Measurements from ENCODE around the gene OLA1. TPM values are rescaled to one million over a fixed set of nuclear protein-coding genes. Genes with fewer than 3 reads are reported as not detected.

Gene OLA1
- total RNA-seq, 1 donor from 2014 or later = 323 TPM

GRCh38 chr2:174023591-174024523, 224.5 kb downstream of the OLA1 start:
- H2AFZ ChIP-seq (replicated peaks) = no peak overlapping the region
- H4K20me1 ChIP-seq (ENCODE audit: low read depth) = peaks cover 6% of the 10 kb centered on the region
- no peaks in the 10 kb centered on the region for H3K36me3 ChIP-seq
- peaks cover 57% of the 10 kb centered on the region for H3K4me1 Mint-ChIP-seq
- H3K79me2 ChIP-seq (ENCODE audit: low read depth) = no peaks in the 10 kb centered on the region
- DNase-seq (ENCODE audit: low spot score) = peak; percentile 71
- TF ChIP-seq CTCF (IDR thresholded peaks at IDR 0.05) = no peak
- TF ChIP-seq EZH2 (IDR thresholded peaks at IDR 0.05) = no peak
- no peak for TF ChIP-seq EZH2phosphoT487 (IDR thresholded peaks at IDR 0.05)
- no peak overlapping the region for H3K9ac ChIP-seq
- H3K36me3 Mint-ChIP-seq = no peaks in the 10 kb centered on the region
- H3K27me3 ChIP-seq = no peaks in the 10 kb centered on the region
- peaks cover 8% of the 10 kb centered on the region for H3K27me3 Mint-ChIP-seq (ENCODE audit: insufficient read depth, low read depth)
- no peaks in the 10 kb centered on the region for H3K9me3 Mint-ChIP-seq
- peaks cover 50% of the 10 kb centered on the region for H3K4me1 ChIP-seq
- peaks cover 33% of the 10 kb centered on the region for H3F3A ChIP-seq (ENCODE audit: low read depth)
- peak overlapping the region; percentile 84 for H3K27ac ChIP-seq
- peak overlapping the region; percentile 70 for H3K4me3 Mint-ChIP-seq
- H3K4me3 ChIP-seq = peak overlapping the region; percentile 12
- peak overlapping the region; percentile 98 for H3K27ac Mint-ChIP-seq
- H3K4me2 ChIP-seq = peak overlapping the region; percentile 54
- H3K9me3 ChIP-seq (ENCODE audit: low read depth) = no peaks in the 10 kb centered on the region

Small RNA genes lying within 50 kb of the gene (small RNA-seq; reads per million reads assigned to genes)
- not detected for gene RF00019

Other genes with a start within 250 kb of the OLA1 start
- gene SP9, start 86.4 kb upstream of the OLA1 start, total RNA-seq (ENCODE audit: low replicate concordance) = not detected in 2 replicates
- gene SCRN3, start 147.2 kb upstream of the OLA1 start, total RNA-seq (ENCODE audit: low replicate concordance) = 31.0 and 32.4 TPM in 2 replicates
- 0.37 and 0.43 TPM in 2 replicates for gene GPR155, start 238.5 kb upstream of the OLA1 start, total RNA-seq (ENCODE audit: low replicate concordance)

All from neural progenitor cell (in vitro differentiated cells).